GM21515 (cell line): ENCODE data around the gene RASL10B.

ENCODE experiments used
- ATAC-seq: cut with Tn5 transposase; IDR thresholded peaks from one replicate; pipeline ENCODE4 v1.9.1; 2021; ENCODE audit not compliant: unreplicated experiment

RASL10B gene

GRCh38 chr17:35763767-35764122, 32.3 kb downstream of the RASL10B start:
- no peak for ATAC-seq

DNA sequence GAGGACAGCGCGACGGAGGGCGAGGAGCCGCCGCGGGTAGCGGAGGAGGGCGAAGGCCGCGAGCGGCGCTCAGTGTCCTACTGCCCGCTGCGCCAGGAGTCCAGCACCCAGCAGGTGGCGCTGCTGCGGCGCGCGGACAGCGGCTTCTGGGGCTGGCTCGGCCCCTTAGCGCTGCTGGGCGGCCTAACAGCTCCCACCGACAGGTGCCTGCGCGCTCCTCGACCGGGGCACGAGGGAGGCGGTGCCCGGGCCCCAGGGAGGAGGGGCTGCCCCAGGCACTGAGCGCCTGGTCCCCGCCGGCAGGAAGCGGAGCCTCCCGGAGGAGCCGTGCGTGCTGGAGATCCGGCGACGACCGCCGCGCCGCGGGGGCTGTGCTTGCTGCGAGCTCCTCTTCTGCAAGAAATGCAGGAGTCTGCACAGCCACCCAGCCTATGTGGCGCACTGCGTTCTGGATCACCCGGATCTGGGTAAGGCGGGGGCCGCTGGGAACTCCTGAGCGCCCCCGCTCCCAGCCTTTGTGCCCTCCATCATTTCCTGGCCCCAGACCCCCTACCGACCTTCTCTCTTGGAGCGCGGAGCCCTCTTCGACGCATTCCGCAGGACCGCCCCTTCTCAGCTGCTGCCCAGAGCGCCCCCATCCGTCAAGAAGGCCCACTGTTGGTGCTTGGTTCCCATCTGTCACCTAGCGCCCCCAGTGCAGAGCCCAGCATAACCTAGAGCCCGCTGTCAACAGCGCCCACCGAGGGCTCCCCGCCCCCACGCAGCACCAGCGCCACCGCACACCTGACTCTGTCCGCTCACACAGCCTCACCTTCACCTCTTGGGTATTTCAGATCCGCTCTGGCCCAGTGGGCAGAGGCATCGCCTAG, 32.9 kb downstream of the RASL10B start:
- ATAC-seq, result peak; percentile 71

DNA sequence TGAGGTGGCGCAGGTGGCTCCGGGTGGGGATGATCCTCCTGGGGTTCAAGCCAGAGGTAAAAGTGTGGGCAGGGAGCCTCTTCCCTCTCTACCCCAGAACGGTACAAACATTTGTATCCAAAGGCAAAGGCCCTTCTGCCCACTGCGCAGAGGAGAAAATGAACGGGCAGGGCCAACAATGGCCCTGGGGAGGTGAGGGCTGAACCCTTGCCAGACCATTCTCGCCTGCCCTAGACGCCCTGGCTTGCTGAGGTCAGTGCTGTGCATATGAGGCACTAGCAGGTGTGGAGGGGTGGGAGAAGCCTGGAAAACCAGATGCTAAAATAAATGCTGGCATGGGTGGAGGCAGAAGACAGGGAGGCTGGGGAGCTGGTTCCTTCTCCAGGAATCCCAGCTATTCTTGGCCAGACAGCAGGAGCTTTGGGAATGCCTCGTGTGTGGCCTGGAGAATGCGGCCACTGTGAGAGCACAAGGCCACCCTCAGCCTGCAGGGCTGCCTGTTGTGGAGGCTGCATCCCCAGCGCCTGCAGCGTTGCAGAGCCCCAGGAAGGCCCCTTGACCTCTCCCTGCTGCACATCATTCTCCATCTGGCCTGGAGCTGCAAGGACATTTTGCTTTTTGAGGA, 33.8 kb downstream of the RASL10B start:
- no peak for ATAC-seq

GRCh38 chr17:35765756-35766488, 34.5 kb downstream of the RASL10B start:
- no peak for ATAC-seq

DNA sequence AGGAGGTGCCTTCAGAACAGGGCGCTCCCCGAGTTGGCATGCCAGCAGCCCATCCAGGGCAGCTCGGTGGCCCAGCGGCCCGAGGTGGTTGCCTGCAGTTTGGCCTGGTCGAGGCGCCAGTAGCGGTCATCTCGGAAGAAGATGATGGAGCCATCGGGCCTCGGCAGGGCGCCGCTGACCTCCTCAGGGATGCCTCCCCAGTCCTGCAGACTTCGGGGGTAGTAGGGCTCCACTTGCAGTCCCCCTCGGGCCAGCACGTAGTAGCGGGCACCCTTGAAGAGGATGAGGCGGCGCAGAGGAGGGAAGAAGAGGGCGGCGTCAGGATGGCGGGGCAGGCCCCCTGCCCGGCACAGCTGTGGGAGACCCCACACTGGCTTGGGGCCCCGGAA, 35.0 kb downstream of the RASL10B start:
- no peak for ATAC-seq

DNA sequence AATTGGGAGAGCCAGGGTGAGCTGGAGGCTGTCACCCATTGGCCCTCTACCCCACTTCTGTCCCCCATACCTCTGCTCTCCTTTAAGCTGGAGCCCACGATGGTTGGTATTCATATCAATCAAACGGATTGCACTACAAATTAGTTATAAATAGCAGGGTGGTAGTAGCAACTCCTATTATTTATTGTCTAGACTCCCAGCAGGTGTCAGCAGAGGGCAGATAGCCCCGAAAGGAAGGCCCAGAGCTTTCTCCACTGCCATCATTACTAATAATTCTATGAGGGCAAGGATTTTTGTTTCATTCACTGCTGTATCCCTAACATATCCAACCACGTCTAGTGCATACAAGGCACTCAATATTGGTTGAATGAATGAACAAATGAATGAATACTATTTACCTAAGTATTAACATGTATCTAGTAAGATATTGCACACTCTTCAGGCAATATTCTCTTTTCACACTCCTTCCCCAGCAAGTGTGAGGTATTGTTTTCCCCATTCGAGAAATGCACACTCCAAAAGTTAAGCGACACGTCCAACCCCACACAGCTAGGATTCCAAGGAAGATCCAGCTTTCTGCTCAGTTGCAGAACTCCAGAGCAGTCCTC, 35.6 kb downstream of the RASL10B start:
- ATAC-seq, result no peak

- ATAC-seq, result no peak
These were observed 37.4 kb downstream of the RASL10B start for GRCh38 chr17:35768797-35769196.

DNA sequence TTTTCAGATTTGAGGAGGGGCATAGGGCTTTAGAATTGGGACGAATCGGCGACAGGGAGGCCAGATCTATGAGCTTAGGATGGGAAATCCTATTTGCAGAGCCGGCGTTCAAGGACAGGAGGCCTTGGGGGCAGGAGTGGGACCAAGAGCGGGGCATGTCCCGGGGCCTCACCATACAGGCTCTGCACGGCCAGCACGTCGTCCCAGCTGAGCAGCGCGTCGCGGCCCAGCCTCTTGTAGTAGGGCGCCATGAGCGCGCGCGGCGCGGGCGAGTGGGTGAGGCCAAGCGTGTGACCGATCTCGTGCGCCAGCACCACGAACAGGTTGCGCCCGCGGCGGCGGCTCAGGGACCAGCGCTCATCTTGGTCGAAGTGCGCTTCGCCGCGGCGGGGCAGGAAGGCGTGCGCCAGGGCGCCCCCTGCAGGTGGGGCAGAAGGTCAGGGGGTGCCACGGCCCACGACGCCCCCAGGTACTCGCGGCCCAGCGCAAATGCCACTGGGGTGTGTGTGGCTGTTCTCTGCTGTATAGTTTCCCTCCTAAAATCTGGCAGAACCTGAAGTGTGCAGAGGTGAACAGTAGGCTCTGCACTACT, 38.6 kb downstream of the RASL10B start:
- ATAC-seq, result no peak

GRCh38 chr17:35773129-35773528, 41.7 kb downstream of the RASL10B start:
- no peak for ATAC-seq

DNA sequence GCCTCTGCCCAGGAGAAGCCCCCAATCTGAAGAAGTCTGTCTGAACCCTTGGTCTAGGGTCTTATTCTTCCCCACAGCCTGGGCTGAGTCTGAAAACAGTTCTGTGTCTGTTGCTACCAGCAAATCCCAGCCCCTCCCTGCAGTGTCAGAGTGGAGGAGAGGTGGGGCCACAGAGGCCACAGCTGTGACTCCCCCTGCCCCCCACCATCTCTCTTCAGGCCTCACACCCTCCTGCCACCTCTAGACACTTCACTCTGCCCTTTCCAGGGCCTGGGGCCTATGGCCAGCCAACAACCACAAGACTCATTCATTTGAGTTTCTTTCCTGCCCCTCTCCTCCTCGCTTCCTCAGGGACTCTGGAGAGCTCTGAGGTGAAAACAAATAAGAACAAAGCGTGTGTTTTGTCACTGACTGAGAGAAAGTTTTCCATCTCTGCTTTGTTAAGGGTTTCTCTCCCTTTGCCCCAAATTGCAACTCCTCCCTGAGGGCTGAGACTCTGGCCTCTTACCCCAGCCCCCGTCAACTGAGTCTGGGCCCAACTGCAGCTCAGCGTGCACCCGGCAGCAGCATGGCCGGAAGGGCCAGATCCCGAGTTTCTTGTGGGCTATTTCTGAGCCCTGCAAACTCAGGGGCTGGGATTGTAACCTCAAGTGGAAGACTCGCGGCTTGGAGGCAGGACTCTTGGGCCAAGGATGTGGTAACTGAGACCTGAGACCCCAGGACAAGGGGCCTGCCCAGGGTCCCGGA, 42.4 kb downstream of the RASL10B start:
- no peak for ATAC-seq

GRCh38 chr17:35774499-35774898, 43.1 kb downstream of the RASL10B start:
- ATAC-seq, result no peak

GRCh38 chr17:35775039-35775438, 43.6 kb downstream of the RASL10B start:
- ATAC-seq, result no peak

- ATAC-seq, result no peak
These were observed 44.1 kb downstream of the RASL10B start for GRCh38 chr17:35775583-35775982.

- ATAC-seq, result no peak
These were observed 47.3 kb downstream of the RASL10B start for GRCh38 chr17:35778641-35779196.

GRCh38 chr17:35780950-35781349, 49.5 kb downstream of the RASL10B start:
- no peak for ATAC-seq

DNA sequence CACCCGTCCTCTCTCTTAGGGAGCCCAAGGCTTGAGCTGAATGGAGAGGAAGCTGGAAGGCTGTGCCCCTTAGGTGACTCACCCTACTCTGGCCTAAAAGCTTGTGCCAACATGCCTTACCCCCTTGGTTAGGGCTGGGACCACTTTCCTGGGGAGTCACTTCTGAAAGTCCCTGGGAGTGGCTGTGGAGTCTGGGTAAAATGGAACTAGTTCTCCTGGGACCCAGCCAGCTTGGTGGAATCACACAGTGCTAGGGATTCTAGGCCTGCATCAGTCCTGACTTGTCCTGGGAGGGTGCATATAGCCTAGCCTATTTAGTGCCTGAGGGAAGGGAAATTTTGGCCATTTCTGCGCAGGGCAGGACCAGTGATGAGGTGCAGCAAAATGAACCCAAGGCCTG, 53.5 kb downstream of the RASL10B start:
- no peak for ATAC-seq

- ATAC-seq, result no peak
These were observed 55.5 kb downstream of the RASL10B start for GRCh38 chr17:35786941-35787432.

DNA sequence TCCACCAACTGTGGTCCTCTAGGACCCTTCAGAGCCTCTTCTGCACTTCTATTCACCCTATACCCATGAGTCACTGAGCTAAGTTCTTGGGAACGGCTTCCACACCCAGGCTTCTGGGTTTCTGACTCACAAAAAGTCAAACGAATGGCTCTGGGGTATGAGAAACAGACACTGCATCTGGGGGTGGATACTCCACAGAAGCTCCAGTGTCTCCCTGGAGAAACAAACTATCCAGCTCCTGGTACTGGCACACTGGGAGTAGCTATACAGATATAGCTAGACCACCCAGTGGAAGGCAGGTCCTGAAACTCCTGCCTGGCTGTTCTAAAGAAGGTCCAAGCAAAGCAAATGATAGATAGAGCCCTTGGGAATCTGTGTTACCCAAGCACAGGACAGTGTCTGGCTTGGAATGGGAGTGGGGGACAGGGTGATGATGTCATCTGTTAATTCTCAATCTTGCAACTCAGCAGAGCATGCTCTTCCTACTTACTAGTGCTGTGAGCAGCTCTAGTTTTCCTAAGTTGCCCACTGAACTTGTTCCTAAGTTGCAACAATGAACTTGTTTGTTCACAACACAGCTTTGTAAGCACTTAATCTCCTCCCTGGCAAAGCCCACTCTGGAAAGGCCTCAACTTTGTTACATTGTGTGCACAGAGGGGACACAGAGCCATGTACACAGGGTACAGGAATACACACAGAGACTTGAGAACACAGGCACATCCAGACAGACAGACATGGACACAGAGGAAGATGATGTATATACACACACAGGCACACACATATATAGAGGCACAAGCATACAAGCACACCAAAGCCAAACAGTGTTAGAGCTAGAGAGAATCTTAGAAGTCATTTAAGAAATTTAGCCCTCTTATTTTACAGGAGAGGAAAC, 57.3 kb downstream of the RASL10B start:
- no peak for ATAC-seq

GRCh38 chr17:35790841-35791240, 59.4 kb downstream of the RASL10B start:
- no peak for ATAC-seq
